HCT116 (cell line): ENCODE data around the gene BAIAP2L1. TPM values are rescaled to one million over a fixed set of nuclear protein-coding genes. Genes with fewer than 3 reads are reported as not detected.

Source experiments
- ATAC-seq: fragments of 200-7000 bp; cut with Tn5 transposase; 2 replicates; pipeline ENCODE4 v1.9.1; 2020; ENCODE audit warnings: mild to moderate bottlenecking, moderate library complexity
- BruUV-seq: library from RNA; stranded (reverse); fragments of 400-500 nt; replicated peaks from 2 replicates; lab custom pipeline; 2021; lab: Mats Ljungman, UMichigan
- CTCF ChIA-PET: fragments of 300-600 bp; sonication (Branson Sonifier 250); formaldehyde crosslinking; loops from one replicate; lab custom pipeline; 2021; ENCODE audit warnings: antibody characterized with exemption; lab: Charles Lee
- POLR2A ChIA-PET: fragments of 300-600, 350-600 bp; sonication (Branson Sonifier 250); formaldehyde crosslinking; loops from one replicate; lab custom pipeline; 2021; ENCODE audit warnings: antibody characterized with exemption; lab: Charles Lee
- RAD21 ChIA-PET, 2 experiments: fragments of 300-600 bp; sonication (Branson Sonifier 250); formaldehyde crosslinking; loops; one replicate each; lab custom pipeline; 2023; ENCODE audit warnings: low total read pairs in 2 of 2; ENCODE audit not compliant: uncharacterized antibody in 2 of 2, unreplicated experiment in 2 of 2, low non-redundant PET in 1 of 2; lab: Charles Lee
- DNase-seq: peaks from one replicate; pipeline ENCODE4 v3.0.0-alpha.2; 2010; ENCODE audit warnings: low read depth, low spot score
- H2AFZ ChIP-seq: fragments of 200-600 bp; shearing (Covaris generic), sonication (generic); 2 replicates; pipeline ENCODE4 v1.6.1; 2017; ENCODE audit warnings: low read depth, mixed run types, mixed read lengths, antibody characterized with exemption, low read length; ENCODE audit not compliant: poor library complexity, severe bottlenecking
- H3K27ac ChIP-seq: 2 replicates; pipeline ENCODE4 v1.5.1; 2012; ENCODE audit warnings: low read depth, low read length
- H3K27me3 ChIP-seq: fragments of 200-600 bp; sonication (generic); 2 replicates; pipeline ENCODE4 v1.6.1; 2016; ENCODE audit warnings: mixed run types, low read length, mixed read lengths; ENCODE audit not compliant: insufficient read depth
- H3K36me3 ChIP-seq, 2 experiments: fragments of 200-500 bp in 1 of 2; fragments of 200-600 bp in 1 of 2; sonication (Bioruptor generic) in 1 of 2; sonication (generic) in 1 of 2; 2 replicates each; pipeline versions ENCODE4 v1.5.1 to v1.6.1; 2014 to 2016; ENCODE audit warnings: low read length in 2 of 2, inconsistent platforms in 1 of 2, mixed read lengths in 1 of 2, mixed run types in 1 of 2; ENCODE audit not compliant: insufficient read depth in 2 of 2, control insufficient read depth in 1 of 2
- H3K4me1 ChIP-seq, 2 experiments: fragments of 200-600 bp in 1 of 2; sonication (generic) in 1 of 2; 2 replicates each; pipeline versions ENCODE4 v1.5.1 to v1.6.1; 2012 to 2017; ENCODE audit warnings: low read length in 2 of 2, inconsistent platforms in 1 of 2, mild to moderate bottlenecking in 1 of 2, mixed read lengths in 1 of 2, mixed run types in 1 of 2, moderate library complexity in 1 of 2; ENCODE audit not compliant: insufficient read depth in 2 of 2, control insufficient read depth in 1 of 2
- H3K4me2 ChIP-seq: fragments of 200-600 bp; sonication (generic); 2 replicates; pipeline ENCODE4 v1.6.1; 2017; ENCODE audit warnings: mixed run types, low read length, mixed read lengths
- H3K4me3 ChIP-seq, 2 experiments: fragments of 200-600 bp in 1 of 2; sonication (generic) in 1 of 2; replicated peaks in 1 of 2; 2 replicates each; pipeline ENCODE4 v1.5.1; 2011 to 2016; ENCODE audit warnings: low read length in 2 of 2, control low read depth in 1 of 2, low read depth in 1 of 2, mild to moderate bottlenecking in 1 of 2, mixed read lengths in 1 of 2, mixed run types in 1 of 2
- H3K79me2 ChIP-seq: fragments of 200-600 bp; sonication (generic); 2 replicates; pipeline ENCODE4 v1.6.1; 2017; ENCODE audit warnings: mild to moderate bottlenecking, mixed run types, low read length, moderate library complexity, mixed read lengths; ENCODE audit not compliant: insufficient read depth
- H3K9ac ChIP-seq: fragments of 200-600 bp; sonication (generic); 2 replicates; pipeline ENCODE4 v1.6.1; 2016; ENCODE audit warnings: low read length, mixed read lengths
- H3K9me2 ChIP-seq: fragments of 200-600 bp; sonication (generic), shearing (Covaris generic); 2 replicates; pipeline ENCODE4 v1.6.1; 2017; ENCODE audit warnings: mixed run types, mild to moderate bottlenecking, moderate library complexity; ENCODE audit not compliant: insufficient read depth
- H3K9me3 ChIP-seq, 2 experiments: fragments of 200-500 bp in 1 of 2; fragments of 200-600 bp in 1 of 2; sonication (Bioruptor generic) in 1 of 2; sonication (generic) in 1 of 2; 2 replicates each; pipeline ENCODE4 v1.6.1; 2014 to 2017; ENCODE audit warnings: low read length in 2 of 2, mixed read lengths in 2 of 2, inconsistent platforms in 1 of 2, low read depth in 1 of 2, mild to moderate bottlenecking in 1 of 2, mixed run types in 1 of 2, moderate library complexity in 1 of 2; ENCODE audit not compliant: control insufficient read depth in 1 of 2, insufficient read depth in 1 of 2
- H4K20me1 ChIP-seq: fragments of 200-600 bp; sonication (generic), shearing (Covaris generic); 2 replicates; pipeline ENCODE4 v1.6.1; 2017; ENCODE audit warnings: mixed run types, mild to moderate bottlenecking, moderate library complexity; ENCODE audit not compliant: insufficient read depth
- CBX3 ChIP-seq: IDR thresholded peaks from 2 replicates; pipeline ENCODE4 v1.6.1; 2012; ENCODE audit warnings: low read depth
- EZH2 ChIP-seq: fragments of 200-600 bp; sonication (generic); IDR thresholded peaks from 2 replicates; pipeline ENCODE4 v1.6.1; 2017; ENCODE audit warnings: antibody characterized with exemption, mixed run types
- RAD21 ChIP-seq: IDR thresholded peaks from 2 replicates; pipeline ENCODE4 v1.6.1; 2012; ENCODE audit warnings: low read depth, mild to moderate bottlenecking
- SRF ChIP-seq: IDR thresholded peaks from 2 replicates; pipeline ENCODE4 v1.6.1; 2012; ENCODE audit warnings: low read depth
- TCF7L2 ChIP-seq: IDR thresholded peaks from 2 replicates; pipeline ENCODE4 v1.7.0; 2011; ENCODE audit warnings: borderline replicate concordance, inconsistent platforms; ENCODE audit not compliant: insufficient read depth, insufficient read length; ENCODE audit errors: extremely low read depth
- ZFX ChIP-seq: fragments of 450-650 bp; IDR thresholded peaks from 2 replicates; pipeline ENCODE4 v1.6.1; 2017
- intact Hi-C: fragments of 100-400 bp; cut with micrococcal nuclease; formaldehyde crosslinking; loops from 2 replicates; pipeline ENCODE4 v1.10.0; 2022
- total RNA-seq: library from RNA; stranded (reverse); gene quantifications from one replicate; pipeline ENCODE4 v1.2.1, GENCODE V29; 2021; ENCODE audit not compliant: unreplicated experiment
- TF ChIP-seq, protein P1 (sequence below): IDR thresholded peaks from 2 replicates; pipeline ENCODE4 v1.6.1; 2011; ENCODE audit warnings: mild to moderate bottlenecking, low read length, moderate library complexity; ENCODE audit not compliant: insufficient replicate concordance; ENCODE audit errors: extremely low read depth
- TF ChIP-seq, protein P2 (sequence below): IDR thresholded peaks from 2 replicates; pipeline ENCODE4 v1.6.1; 2012

Gene BAIAP2L1
- total RNA-seq, 1 experiment from 2014 or later: 61.2 TPM

DNA sequence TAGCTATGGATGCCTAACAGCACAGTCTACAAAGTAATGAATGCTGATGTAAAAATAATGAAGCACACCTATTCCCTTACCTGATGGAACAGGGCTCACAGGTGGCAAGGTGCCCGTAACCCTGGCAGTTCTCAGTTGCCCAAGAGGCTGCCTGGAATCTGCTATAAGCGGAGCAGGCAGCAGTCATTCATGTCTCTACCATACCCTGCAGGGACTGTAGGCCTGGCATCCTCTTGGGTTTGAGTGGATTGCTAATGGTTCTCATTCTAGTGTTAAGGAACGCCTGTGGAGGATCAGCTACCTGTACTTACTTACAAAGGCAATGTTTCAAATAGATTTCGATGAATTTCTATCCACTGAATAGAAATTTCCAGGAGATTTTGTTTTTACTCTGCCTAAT lies 38.4 kb downstream of the BAIAP2L1 start:
- H3K36me3 ChIP-seq: 0 out of 4 replicates have a peak, but pooled peaks cover 0 to 5% of the 10 kb centered on the region in 2 experiments
- ChIA-PET RAD21 (no interaction called here), POLR2A (no interaction called here), CTCF (no interaction called here)
- intact Hi-C loops: no loop called here
- no peak overlapping the region for H3K9ac ChIP-seq
- DNase-seq: no peak
- no peak overlapping the region for H3K4me3 ChIP-seq
- peaks cover 51 to 67% of the 10 kb centered on the region in 2 experiments for H3K4me1 ChIP-seq
- 0 out of 2 replicates have a peak, but pooled peaks cover 4% of the 10 kb centered on the region for H4K20me1 ChIP-seq
- H2AFZ ChIP-seq: no peak overlapping the region
- BruUV-seq: no TSS peak
- no peak for ATAC-seq
- TF ChIP-seq ZFX (no peak), CBX3 (no peak), TCF7L2 (no peak), SRF (no peak), EZH2 (no peak), RAD21 (no peak)
- TF ChIP-seq, protein P1, sequence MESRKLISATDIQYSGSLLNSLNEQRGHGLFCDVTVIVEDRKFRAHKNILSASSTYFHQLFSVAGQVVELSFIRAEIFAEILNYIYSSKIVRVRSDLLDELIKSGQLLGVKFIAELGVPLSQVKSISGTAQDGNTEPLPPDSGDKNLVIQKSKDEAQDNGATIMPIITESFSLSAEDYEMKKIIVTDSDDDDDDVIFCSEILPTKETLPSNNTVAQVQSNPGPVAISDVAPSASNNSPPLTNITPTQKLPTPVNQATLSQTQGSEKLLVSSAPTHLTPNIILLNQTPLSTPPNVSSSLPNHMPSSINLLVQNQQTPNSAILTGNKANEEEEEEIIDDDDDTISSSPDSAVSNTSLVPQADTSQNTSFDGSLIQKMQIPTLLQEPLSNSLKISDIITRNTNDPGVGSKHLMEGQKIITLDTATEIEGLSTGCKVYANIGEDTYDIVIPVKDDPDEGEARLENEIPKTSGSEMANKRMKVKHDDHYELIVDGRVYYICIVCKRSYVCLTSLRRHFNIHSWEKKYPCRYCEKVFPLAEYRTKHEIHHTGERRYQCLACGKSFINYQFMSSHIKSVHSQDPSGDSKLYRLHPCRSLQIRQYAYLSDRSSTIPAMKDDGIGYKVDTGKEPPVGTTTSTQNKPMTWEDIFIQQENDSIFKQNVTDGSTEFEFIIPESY: no peak
- TF ChIP-seq, protein P2, sequence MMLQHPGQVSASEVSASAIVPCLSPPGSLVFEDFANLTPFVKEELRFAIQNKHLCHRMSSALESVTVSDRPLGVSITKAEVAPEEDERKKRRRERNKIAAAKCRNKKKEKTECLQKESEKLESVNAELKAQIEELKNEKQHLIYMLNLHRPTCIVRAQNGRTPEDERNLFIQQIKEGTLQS: no peak
- H3K27me3 ChIP-seq: no peaks in the 10 kb centered on the region
- H3K79me2 ChIP-seq: peaks cover 52% of the 10 kb centered on the region
- no peak overlapping the region for H3K27ac ChIP-seq
- H3K9me2 ChIP-seq: no peaks in the 10 kb centered on the region
- H3K9me3 ChIP-seq: no peaks in the 10 kb centered on the region
- 0 out of 2 replicates have a peak overlapping the region, but pooled peaks have one; percentile 10 for H3K4me2 ChIP-seq
